GM19240 (cell line): Measurements from ENCODE around the gene HMX1.

Experiments used
- DNase-seq: peaks from one replicate; pipeline ENCODE4 v3.0.0; 2011; ENCODE audit warnings: low spot score; ENCODE audit not compliant: insufficient read length

HMX1 gene

GRCh38 chr4:8820178-8821102, 51.2 kb downstream of the HMX1 start:
- DNase-seq: no peak

GRCh38 chr4:8819473-8820177, 52.0 kb downstream of the HMX1 start:
- DNase-seq: no peak

GRCh38 chr4:8819019-8819418, 52.6 kb downstream of the HMX1 start:
- no peak for DNase-seq

GRCh38 chr4:8818063-8818881, 53.4 kb downstream of the HMX1 start:
- no peak for DNase-seq

- no peak for DNase-seq
Observed at GRCh38 chr4:8817813-8818062, 53.9 kb downstream of the HMX1 start.

- DNase-seq: no peak
Observed at GRCh38 chr4:8817096-8817812, 54.4 kb downstream of the HMX1 start.
